Measurements from ENCODE around the gene GRIK5.
"Not testable (repeated sequence)": the region's sequence is repeated elsewhere in the genome, so short reads cannot be mapped to it uniquely, and the experiment has no call there.

GRIK5 gene

DNA sequence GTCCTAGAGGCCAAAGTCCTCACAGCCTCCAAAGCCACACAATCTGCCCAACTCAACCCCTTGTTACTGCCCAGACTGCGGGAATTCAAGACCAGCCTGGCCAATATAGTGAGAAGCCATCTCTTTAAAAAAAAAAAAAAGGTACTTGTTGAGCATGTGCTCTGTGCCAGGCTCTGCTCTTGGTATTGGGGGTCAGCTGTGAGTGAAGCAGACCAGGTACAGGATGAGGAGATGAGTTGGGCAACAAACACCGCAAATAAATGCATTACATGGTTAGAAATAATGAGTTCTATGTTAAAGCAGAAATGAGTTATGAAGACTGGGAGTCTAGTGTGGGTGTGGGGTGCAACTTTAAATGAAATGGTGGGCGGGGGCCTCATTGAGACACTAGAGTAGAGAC lies 9.9 kb downstream of the GRIK5 start:
- Mint-ChIP-seq H3K27me3 (no peaks in the 10 kb centered on the region), H3K4me3 (no peak overlapping the region), H3K27ac (no peak overlapping the region), H3K36me3 (ENCODE audit: low read depth) (no peaks in the 10 kb centered on the region), H3K4me1 (ENCODE audit: low read depth) (peaks cover 14% of the 10 kb centered on the region), H3K9me3 (no peaks in the 10 kb centered on the region)
- intact Hi-C loops (cut with micrococcal nuclease): no loop called here

GRCh38 chr19:42059196-42059595 lies 10.8 kb downstream of the GRIK5 start:
- intact Hi-C loops (cut with micrococcal nuclease): no loop called here
- Mint-ChIP-seq H3K27me3 (no peaks in the 10 kb centered on the region), H3K27ac (no peak overlapping the region), H3K9me3 (no peaks in the 10 kb centered on the region), H3K4me3 (no peak overlapping the region), H3K4me1 (ENCODE audit: low read depth) (peaks cover 14% of the 10 kb centered on the region), H3K36me3 (ENCODE audit: low read depth) (no peaks in the 10 kb centered on the region)

DNA sequence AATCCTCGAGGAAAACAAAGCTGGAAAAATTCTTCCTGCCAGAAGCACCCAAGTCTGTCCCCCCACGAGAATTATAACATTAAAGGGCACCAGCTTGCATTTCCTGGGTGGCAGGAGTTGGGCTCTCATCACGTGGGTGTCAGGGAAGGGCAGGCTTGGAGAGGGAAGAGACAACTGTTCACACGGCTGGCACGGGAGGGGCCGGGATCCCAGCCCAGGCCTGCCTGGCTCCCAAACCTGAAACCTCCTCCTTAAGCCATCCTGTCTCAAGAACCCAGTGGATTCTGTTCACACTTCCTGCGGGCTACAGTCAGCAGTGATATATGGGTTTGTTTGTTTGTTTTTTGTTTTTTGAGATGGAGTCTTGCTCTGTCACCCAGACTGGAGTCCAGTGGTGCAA lies 12.2 kb downstream of the GRIK5 start:
- H3K9me3 Mint-ChIP-seq: no peaks in the 10 kb centered on the region
- no peak overlapping the region for H3K4me3 Mint-ChIP-seq
- H3K36me3 Mint-ChIP-seq (ENCODE audit: low read depth): no peaks in the 10 kb centered on the region
- no peaks in the 10 kb centered on the region for H3K27me3 Mint-ChIP-seq
- peaks cover 8% of the 10 kb centered on the region for H3K4me1 Mint-ChIP-seq (ENCODE audit: low read depth)
- intact Hi-C loops (cut with micrococcal nuclease): no loop called here
- H3K27ac Mint-ChIP-seq: no peak overlapping the region

DNA sequence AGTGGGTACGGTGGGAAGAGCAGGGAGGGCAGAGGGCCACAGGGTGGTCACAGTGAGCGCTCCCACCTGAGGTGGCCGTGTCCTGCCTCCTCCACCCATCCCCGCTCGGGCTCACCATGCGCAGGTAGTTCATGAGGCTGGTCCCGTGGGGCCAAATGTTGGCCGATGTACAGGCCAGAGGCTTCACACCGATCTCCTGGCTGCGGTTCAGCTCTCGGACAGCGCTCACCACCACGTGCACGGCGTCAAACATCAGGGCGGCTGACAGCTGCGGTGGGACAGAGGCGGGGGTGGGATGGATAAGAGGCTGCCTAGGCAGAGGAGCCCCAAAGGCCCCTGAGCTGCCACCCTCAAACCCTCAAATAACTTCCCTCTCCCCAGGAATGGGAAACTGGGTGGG lies 15.8 kb downstream of the GRIK5 start:
- no peak overlapping the region for H3K27ac Mint-ChIP-seq
- H3K9me3 Mint-ChIP-seq: no peaks in the 10 kb centered on the region
- peaks cover 8% of the 10 kb centered on the region for H3K4me1 Mint-ChIP-seq (ENCODE audit: low read depth)
- H3K4me3 Mint-ChIP-seq: no peak overlapping the region
- intact Hi-C loops (cut with micrococcal nuclease): no loop called here
- H3K27me3 Mint-ChIP-seq: no peaks in the 10 kb centered on the region
- no peaks in the 10 kb centered on the region for H3K36me3 Mint-ChIP-seq (ENCODE audit: low read depth)

- no peak overlapping the region for H3K4me3 Mint-ChIP-seq
- H3K27ac Mint-ChIP-seq: no peak overlapping the region
- intact Hi-C loops (cut with micrococcal nuclease): no loop called here
- no peaks in the 10 kb centered on the region for H3K9me3 Mint-ChIP-seq
- H3K4me1 Mint-ChIP-seq (ENCODE audit: low read depth): peaks cover 8% of the 10 kb centered on the region
- no peaks in the 10 kb centered on the region for H3K27me3 Mint-ChIP-seq
- no peaks in the 10 kb centered on the region for H3K36me3 Mint-ChIP-seq (ENCODE audit: low read depth)
These were observed 16.7 kb downstream of the GRIK5 start for GRCh38 chr19:42053037-42053935.

DNA sequence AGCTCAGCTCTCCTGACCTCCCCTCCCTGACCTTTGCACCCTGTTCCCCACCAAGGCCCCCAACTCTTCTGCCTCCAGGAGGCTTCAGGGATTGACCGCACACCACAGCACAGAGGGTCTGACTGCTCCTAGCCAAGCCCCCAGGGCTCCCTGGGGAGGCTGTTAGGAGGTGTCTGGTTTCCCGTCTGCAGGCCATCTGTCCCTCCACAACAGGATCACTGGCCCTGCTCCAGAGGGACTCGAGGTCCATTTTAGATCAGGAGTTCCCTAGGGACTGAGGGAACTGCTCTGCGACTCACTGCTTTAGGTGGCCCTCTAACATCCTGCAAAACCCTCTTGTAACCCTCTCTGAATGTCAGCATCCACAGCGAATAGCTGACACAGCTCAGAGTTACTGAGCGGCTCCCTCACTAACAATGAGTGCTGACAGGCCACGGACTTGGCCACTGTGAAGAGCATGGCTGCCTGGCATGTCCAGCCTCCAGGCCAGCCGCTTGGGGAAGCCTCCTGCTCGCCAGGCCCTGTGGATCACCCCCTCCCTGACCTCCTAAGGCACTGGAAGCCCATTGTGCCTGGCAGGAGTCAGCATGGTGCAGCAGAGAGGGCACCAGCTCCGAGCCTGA lies 17.7 kb downstream of the GRIK5 start:
- Mint-ChIP-seq H3K27me3 (no peaks in the 10 kb centered on the region), H3K4me3 (no peak overlapping the region), H3K4me1 (ENCODE audit: low read depth) (peaks cover 8% of the 10 kb centered on the region), H3K36me3 (ENCODE audit: low read depth) (no peaks in the 10 kb centered on the region), H3K9me3 (no peaks in the 10 kb centered on the region), H3K27ac (no peak overlapping the region)
- intact Hi-C loops (cut with micrococcal nuclease): no loop called here

GRCh38 chr19:42051166-42052115 lies 18.6 kb downstream of the GRIK5 start:
- intact Hi-C loops (cut with micrococcal nuclease): no loop called here
- no peak overlapping the region for H3K4me3 Mint-ChIP-seq
- no peak overlapping the region for H3K27ac Mint-ChIP-seq

DNA sequence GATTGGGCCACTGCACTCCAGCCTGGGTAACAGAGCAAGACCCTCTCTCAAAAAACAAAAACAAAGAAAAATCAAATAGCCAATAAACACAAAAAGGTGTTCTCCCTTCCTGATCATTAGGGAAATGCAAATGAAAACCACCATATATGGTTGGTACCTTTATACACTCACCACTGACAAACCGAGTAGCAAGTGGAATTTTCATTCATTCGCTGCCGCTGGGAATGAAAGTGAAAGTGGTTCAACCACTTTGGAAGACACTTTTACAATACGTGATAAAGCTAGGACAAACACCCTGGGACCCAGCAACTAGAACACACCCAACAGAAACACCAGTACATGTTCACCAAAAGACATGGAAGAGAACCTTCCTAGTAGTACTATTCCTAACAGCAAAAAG lies 21.0 kb downstream of the GRIK5 start:
- H3K4me3 Mint-ChIP-seq: no peak overlapping the region
- H3K4me1 Mint-ChIP-seq (ENCODE audit: low read depth): no peaks in the 10 kb centered on the region
- H3K27me3 Mint-ChIP-seq: no peaks in the 10 kb centered on the region
- no peak overlapping the region for H3K27ac Mint-ChIP-seq
- intact Hi-C loops (cut with micrococcal nuclease): no loop called here
- no peaks in the 10 kb centered on the region for H3K9me3 Mint-ChIP-seq
- H3K36me3 Mint-ChIP-seq (ENCODE audit: low read depth): no peaks in the 10 kb centered on the region

More at GRCh38 chr19:42051166-42052115, 18.6 kb downstream of the GRIK5 start:
- H3K9me3 Mint-ChIP-seq: no peaks in the 10 kb centered on the region
- no peaks in the 10 kb centered on the region for H3K36me3 Mint-ChIP-seq (ENCODE audit: low read depth)
- H3K27me3 Mint-ChIP-seq: no peaks in the 10 kb centered on the region
- H3K4me1 Mint-ChIP-seq (ENCODE audit: low read depth): peaks cover 1% of the 10 kb centered on the region

DNA sequence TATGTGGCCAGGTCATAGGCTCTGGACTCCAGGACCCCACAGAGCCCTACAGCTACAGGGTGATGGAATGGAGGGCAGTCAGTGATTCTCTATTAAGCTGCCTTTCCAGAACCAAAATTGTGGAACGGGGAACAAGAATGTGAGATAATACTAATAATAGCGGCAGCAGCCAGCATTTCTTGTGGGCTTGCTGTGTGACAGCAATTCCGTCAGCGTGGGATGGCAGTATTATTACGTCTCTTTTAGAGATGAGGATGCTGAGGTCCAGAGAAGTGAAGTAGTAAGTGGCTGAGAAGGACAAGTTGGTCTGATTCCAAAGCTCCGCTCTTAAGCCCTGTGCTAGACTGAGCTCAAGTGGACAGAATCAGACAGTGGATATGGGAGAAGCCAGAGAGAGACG lies 24.4 kb downstream of the GRIK5 start:
- H3K9me3 Mint-ChIP-seq: no peaks in the 10 kb centered on the region

GRCh38 chr19:42042455-42043170 lies 27.4 kb downstream of the GRIK5 start:
- Mint-ChIP-seq H3K27me3 (no peaks in the 10 kb centered on the region), H3K9me3 (no peaks in the 10 kb centered on the region), H3K4me3 (no peak overlapping the region), H3K4me1 (ENCODE audit: low read depth) (no peaks in the 10 kb centered on the region), H3K27ac (no peak overlapping the region), H3K36me3 (ENCODE audit: low read depth) (no peaks in the 10 kb centered on the region)
- intact Hi-C loops (cut with micrococcal nuclease): no loop called here

More for the DNA sequence above, 24.4 kb downstream of the GRIK5 start:
- Mint-ChIP-seq H3K27me3 (no peaks in the 10 kb centered on the region), H3K36me3 (ENCODE audit: low read depth) (no peaks in the 10 kb centered on the region), H3K4me1 (ENCODE audit: low read depth) (no peaks in the 10 kb centered on the region), H3K27ac (no peak overlapping the region), H3K4me3 (no peak overlapping the region)
- intact Hi-C loops (cut with micrococcal nuclease): no loop called here

DNA sequence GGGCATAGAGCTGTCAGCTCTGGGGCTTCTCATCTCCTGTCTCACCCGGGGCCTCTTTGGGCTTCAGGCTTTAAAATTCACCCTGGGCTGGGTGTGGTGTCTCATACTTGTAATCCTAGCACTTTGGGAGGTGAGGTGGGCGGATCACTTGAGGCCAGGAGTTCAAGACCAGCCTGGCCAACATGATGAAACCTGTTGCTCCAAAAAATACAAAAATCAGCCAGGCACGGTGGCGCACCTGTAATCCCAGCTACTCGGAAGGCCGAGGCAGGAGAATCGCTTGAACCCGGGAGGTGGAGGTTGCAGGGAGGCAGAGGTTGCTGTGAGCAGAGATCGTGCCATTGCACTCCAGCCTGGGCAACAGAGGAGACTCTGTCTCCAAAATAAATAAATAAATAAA lies 29.5 kb downstream of the GRIK5 start:
- H3K4me1 Mint-ChIP-seq (ENCODE audit: low read depth); H3K9me3 Mint-ChIP-seq; H3K27ac Mint-ChIP-seq; H3K4me3 Mint-ChIP-seq; intact Hi-C loops (cut with micrococcal nuclease); H3K36me3 Mint-ChIP-seq (ENCODE audit: low read depth); H3K27me3 Mint-ChIP-seq: not testable (repeated sequence)

DNA sequence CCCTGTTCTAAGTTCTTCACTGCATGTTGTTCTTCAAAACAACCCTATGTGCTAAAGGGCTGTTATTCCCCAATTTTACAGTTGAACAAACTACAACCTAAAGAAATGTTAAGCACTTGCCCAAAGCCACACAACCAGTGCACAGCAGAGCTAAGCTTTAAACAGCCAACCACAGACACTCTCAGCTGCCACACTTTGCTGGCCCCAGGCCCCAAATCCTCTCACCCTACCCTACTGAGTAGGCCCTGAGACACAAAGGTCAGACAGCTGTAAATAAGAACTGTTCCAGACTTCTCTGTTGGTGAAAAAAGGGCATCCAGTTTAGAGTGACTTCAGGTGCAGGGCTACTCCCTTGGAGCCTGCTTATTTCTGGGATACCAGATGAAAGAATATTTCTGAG lies 30.0 kb downstream of the GRIK5 start:
- Mint-ChIP-seq H3K9me3 (no peaks in the 10 kb centered on the region), H3K4me3 (no peak overlapping the region), H3K27me3 (no peaks in the 10 kb centered on the region), H3K36me3 (ENCODE audit: low read depth) (no peaks in the 10 kb centered on the region), H3K27ac (no peak overlapping the region), H3K4me1 (ENCODE audit: low read depth) (no peaks in the 10 kb centered on the region)
- intact Hi-C loops (cut with micrococcal nuclease): no loop called here

GRCh38 chr19:42038666-42039065 lies 31.3 kb downstream of the GRIK5 start:
- Mint-ChIP-seq H3K4me1 (ENCODE audit: low read depth) (no peaks in the 10 kb centered on the region), H3K27ac (no peak overlapping the region), H3K27me3 (no peaks in the 10 kb centered on the region), H3K9me3 (no peaks in the 10 kb centered on the region), H3K4me3 (no peak overlapping the region), H3K36me3 (ENCODE audit: low read depth) (no peaks in the 10 kb centered on the region)
- intact Hi-C loops (cut with micrococcal nuclease): no loop called here

Data from dendritic cell treated with granulocyte-macrophage colony-stimulating factor and Interleukin-4, amounts not matched to agents 40 ng/mL and 50 ng/mL, for 4 days (primary cell).